K562 (cell line): ENCODE measurements around the gene ODAD2. TPM values are rescaled to one million over a fixed set of nuclear protein-coding genes. Genes with fewer than 3 reads are reported as not detected.

ENCODE experiments used
- ATAC-seq: fragments of 200-7000 bp; cut with Tn5 transposase; 3 replicates; pipeline ENCODE4 v1.9.1; 2020; ENCODE audit warnings: moderate library complexity
- BruUV-seq: library from RNA; stranded (reverse); fragments of 400-500 nt; replicated peaks from 2 replicates; lab custom pipeline; 2021; lab: Mats Ljungman, UMichigan
- CTCF ChIA-PET: fragments of 300-600 bp; formaldehyde crosslinking; extraction: SDS; loops from one replicate; lab custom pipeline; 2021; ENCODE audit warnings: low intra/inter-chr PET ratio; lab: Yijun Ruan, JAX
- POLR2A ChIA-PET: fragments of 300-600, 350-650 bp; sonication (Branson Sonifier 250); formaldehyde crosslinking; extraction: SDS; loops from one replicate; lab custom pipeline; 2021; ENCODE audit warnings: antibody characterized with exemption, inconsistent platforms; lab: Yijun Ruan, JAX
- DNase-seq, 4 experiments: peaks; one replicate each; pipeline versions ENCODE4 v3.0.0 to v3.0.0-alpha.2; 2011 to 2018; ENCODE audit warnings: low spot score in 3 of 4, mixed read lengths in 3 of 4; ENCODE audit errors: extremely low read depth in 1 of 4
- FAIRE-seq: peaks from 2 replicates; lab custom pipeline; 2011; peaks lifted over from hg19 to GRCh38; lab: Jason Lieb, UNC
- H2AFZ ChIP-seq: 2 replicates; pipeline ENCODE4 v1.6.0; 2011; ENCODE audit warnings: low read depth, low read length, control low read depth, inconsistent platforms
- H3K27ac ChIP-seq: fragments of 200-600 bp; 3 replicates; pipeline ENCODE4 v1.8.0; 2011; ENCODE audit warnings: low read depth, mild to moderate bottlenecking, control low read depth, inconsistent platforms, low read length, moderate library complexity, mixed read lengths; ENCODE audit errors: extremely low read depth
- H3K27me3 ChIP-seq, 2 experiments: fragments of 300-600 bp in 1 of 2; 2 replicates in 1 of 2; 3 replicates in 1 of 2; pipeline versions ENCODE4 v1.6.0 to v1.8.0; 2011; ENCODE audit warnings: inconsistent platforms in 2 of 2, low read length in 2 of 2, mild to moderate bottlenecking in 1 of 2, mixed read lengths in 1 of 2, moderate library complexity in 1 of 2; ENCODE audit not compliant: control insufficient read depth in 2 of 2, insufficient read depth in 2 of 2
- H3K36me3 ChIP-seq: fragments of 300-600 bp; 3 replicates; pipeline ENCODE4 v1.8.0; 2011; ENCODE audit warnings: mild to moderate bottlenecking, low read length, inconsistent platforms; ENCODE audit not compliant: control insufficient read depth, insufficient read depth
- H3K4me1 ChIP-seq, 2 experiments: fragments of 200-600 bp in 1 of 2; replicated peaks in 1 of 2; 2 replicates in 1 of 2; 3 replicates in 1 of 2; pipeline versions ENCODE4 v1.5.1 to v1.8.0; 2011; ENCODE audit warnings: inconsistent platforms in 2 of 2, low read length in 2 of 2, mild to moderate bottlenecking in 1 of 2, mixed read lengths in 1 of 2, moderate library complexity in 1 of 2; ENCODE audit not compliant: control insufficient read depth in 2 of 2, insufficient read depth in 2 of 2
- H3K4me2 ChIP-seq: 2 replicates; pipeline ENCODE4 v1.6.1; 2011; ENCODE audit warnings: low read length, control low read depth, inconsistent platforms, mixed read lengths; ENCODE audit not compliant: insufficient read depth
- H3K4me3 ChIP-seq: fragments of 200-600 bp; sonication (generic), shearing (Covaris generic); 2 replicates; pipeline ENCODE4 v1.5.1; 2016; ENCODE audit warnings: control low read depth, inconsistent platforms
- H3K79me2 ChIP-seq: fragments of 200-600 bp; 3 replicates; pipeline ENCODE4 v1.8.0; 2011; ENCODE audit warnings: low read length, inconsistent platforms; ENCODE audit not compliant: control insufficient read depth, insufficient read depth
- H3K9ac ChIP-seq, 2 experiments: 2 replicates each; pipeline versions ENCODE4 v1.6.0 to v1.6.1; 2011; ENCODE audit warnings: low read depth in 2 of 2, low read length in 2 of 2, control low read depth in 1 of 2, inconsistent platforms in 1 of 2, mild to moderate bottlenecking in 1 of 2, mixed read lengths in 1 of 2; ENCODE audit not compliant: insufficient read depth in 1 of 2
- H3K9me1 ChIP-seq: one replicate; pipeline ENCODE4 v1.6.0; 2011; ENCODE audit warnings: inconsistent platforms, mild to moderate bottlenecking, low read length, moderate library complexity; ENCODE audit not compliant: control insufficient read depth, insufficient read depth
- H3K9me3 ChIP-seq: replicated peaks from 2 replicates; pipeline ENCODE4 v1.5.1; 2011; ENCODE audit warnings: low read depth, low read length, inconsistent platforms; ENCODE audit not compliant: control insufficient read depth, insufficient read depth
- H4K20me1 ChIP-seq: replicated peaks from 2 replicates; pipeline ENCODE4 v1.6.1; 2011; ENCODE audit warnings: low read length, inconsistent platforms, mixed read lengths; ENCODE audit not compliant: control insufficient read depth, insufficient read depth
- BRF2 ChIP-seq: IDR thresholded peaks from 3 replicates; pipeline ENCODE4 v1.6.1; 2011; ENCODE audit warnings: borderline replicate concordance, mild to moderate bottlenecking; ENCODE audit not compliant: insufficient read length, insufficient read depth
- CREM ChIP-seq: IDR thresholded peaks from 2 replicates; pipeline ENCODE4 v1.6.1; 2014; ENCODE audit warnings: antibody characterized with exemption, low read depth
- FOS ChIP-seq: IDR thresholded peaks from 3 replicates; pipeline ENCODE4 v1.6.1; 2011; ENCODE audit not compliant: insufficient read length; ENCODE audit errors: extremely low read depth
- FOXJ3 ChIP-seq: sonication (generic); formaldehyde crosslinking; IDR thresholded peaks from 2 replicates; pipeline ENCODE4 v1.4.0; 2020; ENCODE audit warnings: mild to moderate bottlenecking, missing genetic modification reagents
- HDAC6 ChIP-seq: IDR thresholded peaks from 2 replicates; pipeline ENCODE4 v1.6.1; 2012; ENCODE audit warnings: low read depth, mild to moderate bottlenecking, control low read depth, inconsistent platforms, low read length, moderate library complexity
- HOMEZ ChIP-seq: fragments of 250-450 bp; sonication (Bioruptor Pico); IDR thresholded peaks from 2 replicates; pipeline ENCODE4 v1.4.0; 2020; ENCODE audit warnings: mild to moderate bottlenecking, moderate library complexity
- MAFG ChIP-seq: fragments of 450-650 bp; conservative IDR thresholded peaks from 2 replicates; pipeline ENCODE4 v1.6.1; 2016; ENCODE audit warnings: missing genetic modification characterization, missing compliant biosample characterization
- NFE2 ChIP-seq: IDR thresholded peaks from 2 replicates; pipeline ENCODE4 v1.6.1; 2014; ENCODE audit warnings: antibody characterized with exemption, low read depth
- PTRF ChIP-seq: fragments of 450-650 bp; IDR thresholded peaks from 2 replicates; pipeline ENCODE4 v1.6.1; 2016; ENCODE audit warnings: mild to moderate bottlenecking, missing genetic modification characterization, missing compliant biosample characterization
- RNF219 ChIP-seq: fragments of 250-450 bp; sonication (Bioruptor Pico); IDR thresholded peaks from 2 replicates; pipeline ENCODE4 v1.5.0; 2022; ENCODE audit warnings: mild to moderate bottlenecking
- TAF15 ChIP-seq: fragments of 200-400 bp; formaldehyde crosslinking; IDR thresholded peaks from 2 replicates; pipeline ENCODE4 v1.6.1; 2017; ENCODE audit warnings: mild to moderate bottlenecking, low read depth, low read length, moderate library complexity
- ZNF175 ChIP-seq: fragments of 200-800 bp; sonication (Bioruptor generic); IDR thresholded peaks from 2 replicates; pipeline ENCODE4 v1.6.1; 2016; ENCODE audit warnings: low read depth, mild to moderate bottlenecking, missing genetic modification characterization, missing compliant biosample characterization
- ZNF785 ChIP-seq: fragments of 250-450 bp; sonication (Bioruptor Pico); IDR thresholded peaks from 2 replicates; pipeline ENCODE4 v1.4.0; 2020; ENCODE audit warnings: mild to moderate bottlenecking
- WGBS: fragments of 100-300 bp; shearing (Covaris generic); methylation state at CpG from one replicate; pipeline ENCODE4 v1.1.6; 2016; ENCODE audit warnings: low coverage, mixed read lengths; ENCODE audit not compliant: insufficient coverage; ENCODE audit errors: missing lambda C conversion rate; 5-methylcytosine and 5-hydroxymethylcytosine counted together
- in situ Hi-C: fragments of 300-500 bp; cut with MboI; formaldehyde crosslinking; loops from 4 replicates; pipeline ENCODE4 v1.15.0; 2018; ENCODE audit warnings: inconsistent platforms, mixed read lengths
- intact Hi-C: fragments of 100-400 bp; cut with micrococcal nuclease; formaldehyde crosslinking; loops from 2 replicates; pipeline ENCODE4 v1.14.2; 2022
- polyA plus RNA-seq, 8 experiments: library from polyadenylated mRNA; depleted of rRNA in 4 of 8; stranded (reverse) in 5 of 8; unstranded in 3 of 8; fragments of >200 nt; fragmentation: Nextera tagmentation in 2 of 8; fragmentation: Illumina TruSeq in 1 of 8; extraction: Ambion mirVana in 2 of 8; extraction: Trizol in 1 of 8; gene quantifications; 2 replicates each; pipeline versions ENCODE4 v1.2.1 to v1.2.3, GENCODE V29; 2011 to 2014; ENCODE audit warnings: inconsistent platforms in 1 of 8, missing spikeins in 1 of 8
- total RNA-seq, 7 experiments: library from RNA; depleted of rRNA in 6 of 7; stranded (reverse); fragments of >200 nt in 6 of 7; fragmentation: Illumina TruSeq in 2 of 7; extraction: Trizol in 2 of 7; gene quantifications; 2 replicates each; pipeline versions ENCODE4 v1.2.1 to v1.2.3, GENCODE V29; 2011 to 2021; ENCODE audit warnings: low replicate concordance in 1 of 7

ODAD2 gene
- total and polyA plus RNA-seq, 9 of the 15 experiments (the other 6 are each of a cell fraction or from before 2014, with no cell fraction given) = not detected

GRCh38 chr10:27947540-27947939, 51.3 kb downstream of the ODAD2 start:
- no peaks in the 10 kb centered on the region; a peak in 1 of 5 replicates for H3K27me3 ChIP-seq
- H2AFZ ChIP-seq = no peak overlapping the region
- H3K4me3 ChIP-seq = no peak overlapping the region
- H3K4me1 ChIP-seq = no peaks in the 10 kb centered on the region
- no peaks in the 10 kb centered on the region for H3K79me2 ChIP-seq
- FAIRE-seq = no peak
- intact Hi-C loops = no loop called here
- no peaks in the 10 kb centered on the region for H3K9me1 ChIP-seq
- ATAC-seq = no peak
- no TSS peak for BruUV-seq
- no peak overlapping the region for H3K27ac ChIP-seq
- no peak overlapping the region for H3K4me2 ChIP-seq
- no peak for TF ChIP-seq ZNF175
- TF ChIP-seq NFE2 = no peak
- TF ChIP-seq BRF2 = no peak
- TF ChIP-seq TAF15 = no peak
- TF ChIP-seq, all 486 proteins: peak for 0
- no peaks in the 10 kb centered on the region for H3K36me3 ChIP-seq
- DNase-seq = no peak
- ChIA-PET CTCF (no interaction called here), POLR2A (interaction anchor here (1.1 kb wide), 1 partner anchor 149 kb away, joined by 3 read pairs; no protein-coding TSS in a partner anchor)
- H3K9me3 ChIP-seq = no peaks in the 10 kb centered on the region
- in situ Hi-C loops = no loop called here
- H3K9ac ChIP-seq = no peak overlapping the region
- H4K20me1 ChIP-seq = no peaks in the 10 kb centered on the region
- WGBS = 2% methylated on average over 5 of the region's 5 CpGs

- no TSS peak for BruUV-seq
- Histone ChIP-seq H4K20me1 (no peaks in the 10 kb centered on the region), H3K9ac (no peak overlapping the region), H3K27me3 (no peaks in the 10 kb centered on the region), H2AFZ (no peak overlapping the region), H3K9me3 (no peaks in the 10 kb centered on the region), H3K4me3 (no peak overlapping the region), H3K27ac (no peak overlapping the region), H3K79me2 (no peaks in the 10 kb centered on the region), H3K4me1 (no peaks in the 10 kb centered on the region), H3K9me1 (no peaks in the 10 kb centered on the region), H3K36me3 (no peaks in the 10 kb centered on the region), H3K4me2 (no peak overlapping the region)
- intact Hi-C loops (no loop called here), in situ Hi-C loops (no loop called here)
- no peak for FAIRE-seq
- no peak for DNase-seq
- ATAC-seq = no peak
- WGBS = 2% methylated on average over 12 of the region's 12 CpGs
- CTCF ChIA-PET = no interaction called here
- POLR2A ChIA-PET = no interaction called here
- no peak for TF ChIP-seq RNF219 (CRISPR knock-in tag)
- no peak for TF ChIP-seq HDAC6
- no peak for TF ChIP-seq FOXJ3
- TF ChIP-seq HOMEZ (CRISPR knock-in tag) = no peak
- no peak for TF ChIP-seq CREM
- no peak for TF ChIP-seq MAFG (tag)
- no peak for TF ChIP-seq ZNF785 (CRISPR knock-in tag)
- no peak for TF ChIP-seq PTRF (tag)
- no peak for TF ChIP-seq FOS
Measured at GRCh38 chr10:27944005-27944404, 54.9 kb downstream of the ODAD2 start.
